ENCODE data around the gene CHL1. TPM values are rescaled to one million over a fixed set of nuclear protein-coding genes. Genes with fewer than 3 reads are reported as not detected.

Gene CHL1
- total RNA-seq, 1 donor from 2014 or later, result 9.9 TPM

DNA sequence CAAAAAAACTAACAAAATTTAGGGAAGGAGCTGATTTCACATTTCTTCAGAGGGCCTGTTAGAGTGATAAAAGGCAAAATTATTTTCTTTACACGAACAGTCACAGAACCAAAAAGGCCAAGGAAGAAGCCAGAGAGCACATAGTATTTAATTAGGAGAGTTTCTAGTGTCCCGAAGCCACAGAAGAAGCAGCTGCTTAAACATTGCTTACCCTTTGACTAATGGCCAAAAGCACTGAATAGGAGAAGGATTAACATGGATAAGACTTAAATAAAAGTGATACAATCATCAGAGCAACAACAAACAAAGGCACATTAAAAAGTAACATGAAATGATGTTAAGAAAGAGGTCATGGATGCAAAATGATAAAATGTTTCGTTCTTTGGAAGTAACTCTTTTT is 98.6 kb downstream of the CHL1 start:
- Histone ChIP-seq H3K36me3 (ENCODE audit: control insufficient read depth in 3 of 3, insufficient read depth in 3 of 3, low read length in 3 of 3) (no peaks in the 10 kb centered on the region), H3K4me3 (ENCODE audit: low read length in 3 of 3) (no peak overlapping the region), H3K9ac (ENCODE audit: low read depth in 1 of 3, low read length in 3 of 3) (no peak overlapping the region), H3K27ac (ENCODE audit: low read depth, low read length) (no peak overlapping the region), H3K9me3 (ENCODE audit: control insufficient read depth in 3 of 3, low read length in 3 of 3) (no peaks in the 10 kb centered on the region), H3K27me3 (ENCODE audit: control insufficient read depth in 3 of 3, insufficient read depth in 3 of 3, low read length in 3 of 3) (no peaks in the 10 kb centered on the region), H3K4me1 (ENCODE audit: control insufficient read depth in 3 of 3, insufficient read depth in 3 of 3, low read length in 3 of 3) (no peaks in the 10 kb centered on the region)

DNA sequence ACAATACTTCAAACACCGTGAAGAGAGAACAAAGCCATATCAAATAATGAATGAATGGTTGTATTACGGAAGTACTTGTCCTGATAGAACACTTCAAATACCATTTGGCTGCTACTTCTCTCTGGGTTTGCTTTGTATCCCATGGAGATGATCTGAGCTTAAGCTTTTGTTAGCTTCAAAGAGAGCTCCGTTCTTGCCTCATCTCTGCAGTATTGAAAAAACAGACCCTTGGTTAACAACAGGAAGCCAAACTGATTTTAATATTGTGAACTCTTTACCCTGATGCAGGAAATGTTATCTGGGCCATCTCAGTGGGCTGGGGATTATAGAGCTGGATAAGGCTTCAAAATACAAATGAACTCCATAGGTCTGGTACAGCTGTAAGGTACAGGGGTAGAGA is 101.0 kb downstream of the CHL1 start:
- H3K27me3 ChIP-seq (ENCODE audit: control insufficient read depth in 3 of 3, insufficient read depth in 3 of 3, low read length in 3 of 3), result no peaks in the 10 kb centered on the region
- H3K4me1 ChIP-seq (ENCODE audit: control insufficient read depth in 3 of 3, insufficient read depth in 3 of 3, low read length in 3 of 3), result no peaks in the 10 kb centered on the region
- no peak overlapping the region for H3K4me3 ChIP-seq (ENCODE audit: low read length in 3 of 3)
- H3K27ac ChIP-seq (ENCODE audit: low read depth, low read length), result no peak overlapping the region
- H3K9ac ChIP-seq (ENCODE audit: low read depth in 1 of 3, low read length in 3 of 3), result no peak overlapping the region
- no peaks in the 10 kb centered on the region for H3K9me3 ChIP-seq (ENCODE audit: control insufficient read depth in 3 of 3, low read length in 3 of 3)
- no peaks in the 10 kb centered on the region for H3K36me3 ChIP-seq (ENCODE audit: control insufficient read depth in 3 of 3, insufficient read depth in 3 of 3, low read length in 3 of 3)

DNA sequence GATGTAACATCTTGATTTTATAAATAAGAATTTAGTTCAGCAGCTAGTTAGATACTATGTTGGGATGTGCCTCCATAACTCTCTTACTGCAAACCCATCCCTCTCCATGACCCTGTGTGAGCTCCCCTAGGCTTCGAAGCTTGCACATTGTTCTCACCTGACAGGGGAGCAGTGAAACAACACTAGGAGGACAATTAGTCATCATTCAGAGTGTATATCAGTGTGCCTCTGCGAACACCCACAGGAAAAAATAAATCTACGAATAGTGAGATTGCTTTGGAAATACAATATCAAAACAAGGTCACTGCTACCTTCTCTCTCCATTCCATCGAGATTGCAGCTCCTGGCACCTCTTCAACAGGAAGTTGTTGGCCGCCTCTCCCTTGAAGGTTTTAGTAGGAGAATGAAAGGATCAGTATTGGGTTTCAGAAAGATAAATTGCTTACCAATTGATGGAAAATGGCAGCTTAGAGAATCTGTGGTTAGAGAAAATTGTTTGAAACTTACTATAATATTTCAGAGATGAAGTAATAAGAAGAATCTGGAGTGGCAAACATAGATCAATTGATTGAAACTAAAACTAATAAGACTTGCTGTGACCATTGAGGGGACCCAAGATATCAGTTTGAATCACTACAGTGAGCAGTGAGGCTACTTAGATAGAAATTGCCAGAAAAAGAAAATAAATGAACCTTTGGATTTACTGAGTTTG is 103.2 kb downstream of the CHL1 start:
- H3K4me3 ChIP-seq (ENCODE audit: low read length in 3 of 3), result no peak overlapping the region
- H3K4me1 ChIP-seq (ENCODE audit: control insufficient read depth in 3 of 3, insufficient read depth in 3 of 3, low read length in 3 of 3), result no peaks in the 10 kb centered on the region
- no peaks in the 10 kb centered on the region for H3K36me3 ChIP-seq (ENCODE audit: control insufficient read depth in 3 of 3, insufficient read depth in 3 of 3, low read length in 3 of 3)
- no peak overlapping the region for H3K9ac ChIP-seq (ENCODE audit: low read depth in 1 of 3, low read length in 3 of 3)
- H3K9me3 ChIP-seq (ENCODE audit: control insufficient read depth in 3 of 3, low read length in 3 of 3), result no peaks in the 10 kb centered on the region
- H3K27me3 ChIP-seq (ENCODE audit: control insufficient read depth in 3 of 3, insufficient read depth in 3 of 3, low read length in 3 of 3), result no peaks in the 10 kb centered on the region
- H3K27ac ChIP-seq (ENCODE audit: low read depth, low read length), result no peak overlapping the region

DNA sequence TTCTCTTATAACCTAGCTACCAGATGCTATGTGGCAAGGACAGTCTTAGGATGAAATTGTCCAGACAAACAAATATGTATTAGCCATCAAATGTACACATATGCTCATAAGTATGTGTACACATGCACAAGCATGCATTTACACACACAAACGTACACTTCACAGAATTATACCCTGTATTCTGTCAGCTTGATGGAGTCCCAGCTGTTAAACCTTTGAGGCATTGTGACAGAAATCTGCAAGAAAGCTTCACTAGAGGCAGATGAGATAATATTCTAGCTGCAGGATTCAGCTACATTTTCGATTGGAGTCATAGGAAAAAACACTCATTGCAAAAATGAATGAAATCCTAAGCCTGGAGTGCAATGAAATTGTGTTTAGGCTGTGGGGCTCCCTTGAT is 110.6 kb downstream of the CHL1 start:
- Histone ChIP-seq H3K9me3 (ENCODE audit: control insufficient read depth in 3 of 3, low read length in 3 of 3) (no peaks in the 10 kb centered on the region), H3K27me3 (ENCODE audit: control insufficient read depth in 3 of 3, insufficient read depth in 3 of 3, low read length in 3 of 3) (no peaks in the 10 kb centered on the region), H3K27ac (ENCODE audit: low read depth, low read length) (no peak overlapping the region), H3K36me3 (ENCODE audit: control insufficient read depth in 3 of 3, insufficient read depth in 3 of 3, low read length in 3 of 3) (no peaks in the 10 kb centered on the region), H3K4me3 (ENCODE audit: low read length in 3 of 3) (no peak overlapping the region), H3K4me1 (ENCODE audit: control insufficient read depth in 3 of 3, insufficient read depth in 3 of 3, low read length in 3 of 3) (no peaks in the 10 kb centered on the region), H3K9ac (ENCODE audit: low read depth in 1 of 3, low read length in 3 of 3) (no peak overlapping the region)

DNA sequence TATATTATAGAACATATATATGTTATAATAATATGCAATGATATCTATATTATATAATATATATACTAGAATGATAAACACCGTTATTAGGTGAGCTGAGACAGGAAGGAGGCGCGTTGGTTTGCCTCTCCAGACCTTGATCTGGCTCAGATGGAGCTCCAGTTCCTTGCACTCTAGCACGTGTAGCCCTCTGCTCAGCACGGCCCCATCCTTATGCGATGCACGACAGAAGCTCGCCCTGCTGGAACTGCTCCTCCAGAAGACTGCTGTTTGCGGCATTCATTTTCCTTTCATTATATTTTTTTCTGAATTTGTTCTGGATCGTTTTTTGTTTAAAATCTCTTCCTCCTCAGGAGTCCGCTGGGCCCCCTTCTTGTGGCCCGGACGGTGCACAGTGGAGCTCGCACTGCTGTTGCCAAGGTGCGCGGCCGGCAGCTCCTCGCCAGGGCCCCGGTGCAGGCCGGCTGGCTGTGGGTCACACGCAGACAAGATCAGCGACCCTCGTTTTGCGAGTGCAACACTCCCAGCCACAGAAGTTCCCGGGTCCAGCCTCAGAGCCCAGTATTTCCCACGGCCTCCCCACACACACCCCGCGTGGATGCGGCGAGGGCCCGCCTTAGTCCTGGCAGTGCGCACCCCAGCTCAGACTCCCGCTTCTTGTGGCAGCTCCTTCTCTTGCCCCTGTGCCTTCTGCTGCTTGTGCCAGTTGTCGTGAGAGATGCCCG is 112.2 kb downstream of the CHL1 start:
- Histone ChIP-seq H3K4me3 (ENCODE audit: low read length in 3 of 3) (no peak overlapping the region), H3K36me3 (ENCODE audit: control insufficient read depth in 3 of 3, insufficient read depth in 3 of 3, low read length in 3 of 3) (no peaks in the 10 kb centered on the region), H3K27me3 (ENCODE audit: control insufficient read depth in 3 of 3, insufficient read depth in 3 of 3, low read length in 3 of 3) (no peaks in the 10 kb centered on the region), H3K27ac (ENCODE audit: low read depth, low read length) (no peak overlapping the region), H3K9ac (ENCODE audit: low read depth in 1 of 3, low read length in 3 of 3) (no peak overlapping the region), H3K4me1 (ENCODE audit: control insufficient read depth in 3 of 3, insufficient read depth in 3 of 3, low read length in 3 of 3) (no peaks in the 10 kb centered on the region), H3K9me3 (ENCODE audit: control insufficient read depth in 3 of 3, low read length in 3 of 3) (no peaks in the 10 kb centered on the region)

DNA sequence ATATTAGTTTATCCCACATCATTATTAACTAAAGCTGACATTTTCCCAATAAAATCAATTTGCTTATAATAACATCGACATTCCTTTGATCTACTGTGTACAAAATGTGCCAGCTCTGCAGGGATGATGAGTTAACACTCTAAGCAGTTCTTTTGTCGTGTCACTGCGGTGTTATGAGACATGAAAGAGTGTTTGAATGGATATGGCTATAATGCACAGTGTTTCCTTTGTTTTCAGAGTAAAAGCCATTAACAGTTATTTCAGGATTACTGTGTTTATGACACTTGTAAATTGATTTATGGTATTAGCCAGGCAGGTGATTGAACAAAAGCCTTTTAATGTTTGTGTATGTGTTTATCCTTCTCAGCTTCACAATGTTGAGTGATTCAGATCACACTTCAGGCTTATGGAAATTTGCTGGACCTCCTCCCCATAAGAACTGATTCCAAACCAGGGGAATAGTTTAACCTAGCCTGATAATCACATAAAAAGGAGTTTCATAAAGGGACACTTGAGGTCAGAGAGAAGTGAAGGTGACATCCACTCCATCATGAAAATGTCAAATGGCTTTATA is 115.7 kb downstream of the CHL1 start:
- Histone ChIP-seq H3K4me1 (ENCODE audit: control insufficient read depth in 3 of 3, insufficient read depth in 3 of 3, low read length in 3 of 3) (no peaks in the 10 kb centered on the region), H3K4me3 (ENCODE audit: low read length in 3 of 3) (no peak overlapping the region), H3K27ac (ENCODE audit: low read depth, low read length) (no peak overlapping the region), H3K9ac (ENCODE audit: low read depth in 1 of 3, low read length in 3 of 3) (no peak overlapping the region), H3K9me3 (ENCODE audit: control insufficient read depth in 3 of 3, low read length in 3 of 3) (no peaks in the 10 kb centered on the region), H3K27me3 (ENCODE audit: control insufficient read depth in 3 of 3, insufficient read depth in 3 of 3, low read length in 3 of 3) (no peaks in the 10 kb centered on the region), H3K36me3 (ENCODE audit: control insufficient read depth in 3 of 3, insufficient read depth in 3 of 3, low read length in 3 of 3) (no peaks in the 10 kb centered on the region)

DNA sequence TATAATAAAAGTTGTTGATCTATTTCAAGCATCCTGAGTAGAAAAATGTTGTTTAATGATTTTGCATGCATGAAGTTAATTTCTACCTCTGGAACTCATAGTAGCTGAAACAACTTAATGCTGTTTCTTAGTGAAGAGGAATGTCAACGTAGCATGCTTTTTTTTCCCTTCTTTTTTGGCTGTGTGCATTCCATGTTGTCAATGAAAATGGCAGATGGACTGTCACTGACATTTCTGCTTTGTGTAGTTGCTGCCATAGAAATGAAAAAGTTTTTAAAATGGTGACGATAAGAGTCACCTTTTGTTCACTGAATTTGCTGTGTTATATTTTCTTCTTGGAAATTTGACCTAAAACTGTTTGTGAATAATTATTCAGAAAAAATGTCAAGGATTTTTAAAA is 116.3 kb downstream of the CHL1 start:
- Histone ChIP-seq H3K9me3 (ENCODE audit: control insufficient read depth in 3 of 3, low read length in 3 of 3) (no peaks in the 10 kb centered on the region), H3K9ac (ENCODE audit: low read depth in 1 of 3, low read length in 3 of 3) (no peak overlapping the region), H3K27ac (ENCODE audit: low read depth, low read length) (no peak overlapping the region), H3K4me3 (ENCODE audit: low read length in 3 of 3) (no peak overlapping the region), H3K4me1 (ENCODE audit: control insufficient read depth in 3 of 3, insufficient read depth in 3 of 3, low read length in 3 of 3) (no peaks in the 10 kb centered on the region), H3K27me3 (ENCODE audit: control insufficient read depth in 3 of 3, insufficient read depth in 3 of 3, low read length in 3 of 3) (no peaks in the 10 kb centered on the region), H3K36me3 (ENCODE audit: control insufficient read depth in 3 of 3, insufficient read depth in 3 of 3, low read length in 3 of 3) (no peaks in the 10 kb centered on the region)

DNA sequence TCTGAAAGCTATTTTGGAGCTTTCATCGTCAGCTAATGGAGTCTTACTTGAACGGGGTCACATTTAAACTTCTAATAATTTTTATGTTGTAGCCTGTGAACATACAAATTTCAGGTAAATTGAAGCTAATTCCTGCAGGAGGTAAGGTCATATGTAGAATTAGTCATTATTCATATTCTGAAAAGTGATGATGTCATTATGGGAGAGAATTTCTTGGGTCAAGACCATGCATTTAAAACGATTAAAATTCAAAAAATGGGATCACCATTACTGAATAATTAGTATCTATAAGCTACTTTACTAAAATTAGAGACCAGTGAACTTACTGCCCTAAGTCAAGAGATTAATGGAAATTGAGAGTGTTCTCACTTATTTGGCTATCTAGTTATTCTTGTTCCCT is 120.4 kb downstream of the CHL1 start:
- H3K4me3 ChIP-seq (ENCODE audit: low read length in 3 of 3), result no peak overlapping the region
- no peaks in the 10 kb centered on the region for H3K9me3 ChIP-seq (ENCODE audit: control insufficient read depth in 3 of 3, low read length in 3 of 3)
- H3K9ac ChIP-seq (ENCODE audit: low read depth in 1 of 3, low read length in 3 of 3), result no peak overlapping the region
- no peaks in the 10 kb centered on the region for H3K4me1 ChIP-seq (ENCODE audit: control insufficient read depth in 3 of 3, insufficient read depth in 3 of 3, low read length in 3 of 3)
- H3K27ac ChIP-seq (ENCODE audit: low read depth, low read length), result no peak overlapping the region
- no peaks in the 10 kb centered on the region for H3K36me3 ChIP-seq (ENCODE audit: control insufficient read depth in 3 of 3, insufficient read depth in 3 of 3, low read length in 3 of 3)
- H3K27me3 ChIP-seq (ENCODE audit: control insufficient read depth in 3 of 3, insufficient read depth in 3 of 3, low read length in 3 of 3), result no peaks in the 10 kb centered on the region

DNA sequence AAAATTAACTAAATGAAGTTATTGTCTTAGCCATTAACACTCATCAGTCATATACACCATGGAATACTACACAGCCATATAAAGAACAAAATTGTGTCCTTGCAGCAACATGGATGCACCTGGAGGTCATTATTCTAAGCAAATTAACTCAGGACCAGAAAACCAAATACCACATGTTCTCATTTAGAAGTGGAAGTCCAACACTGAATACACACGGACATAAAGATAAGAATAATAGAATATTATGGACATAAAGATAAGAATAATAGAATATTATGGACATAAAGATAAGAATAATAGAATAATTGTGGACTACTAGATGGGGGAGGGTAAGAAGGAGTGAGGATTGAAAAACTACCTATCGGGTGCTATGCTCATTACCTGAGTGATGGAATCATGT is 122.3 kb downstream of the CHL1 start:
- Histone ChIP-seq H3K9ac (ENCODE audit: low read depth in 1 of 3, low read length in 3 of 3) (no peak overlapping the region), H3K36me3 (ENCODE audit: control insufficient read depth in 3 of 3, insufficient read depth in 3 of 3, low read length in 3 of 3) (no peaks in the 10 kb centered on the region), H3K27ac (ENCODE audit: low read depth, low read length) (no peak overlapping the region), H3K4me3 (ENCODE audit: low read length in 3 of 3) (no peak overlapping the region), H3K9me3 (ENCODE audit: control insufficient read depth in 3 of 3, low read length in 3 of 3) (no peaks in the 10 kb centered on the region), H3K27me3 (ENCODE audit: control insufficient read depth in 3 of 3, insufficient read depth in 3 of 3, low read length in 3 of 3) (no peaks in the 10 kb centered on the region), H3K4me1 (ENCODE audit: control insufficient read depth in 3 of 3, insufficient read depth in 3 of 3, low read length in 3 of 3) (no peaks in the 10 kb centered on the region)

DNA sequence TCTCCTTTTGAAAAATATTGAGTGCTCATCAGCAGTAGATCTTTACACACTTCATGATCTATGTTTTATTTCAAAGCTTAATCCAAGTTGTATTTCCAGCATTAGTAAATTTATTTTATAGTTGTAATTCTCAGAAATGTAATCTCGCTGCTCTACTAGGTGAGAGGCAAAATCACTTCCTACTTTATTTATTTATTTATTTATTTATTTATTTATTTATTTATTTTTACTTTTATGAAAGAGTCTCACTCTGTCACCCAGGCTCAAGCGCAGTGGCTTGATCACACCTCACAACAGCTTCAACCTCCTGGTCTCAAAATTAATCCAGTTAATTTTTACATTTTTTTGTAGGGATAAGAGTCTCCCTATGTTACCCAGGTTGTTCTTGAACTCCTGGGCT is 127.9 kb downstream of the CHL1 start:
- Histone ChIP-seq H3K27ac (ENCODE audit: low read depth, low read length) (no peak overlapping the region), H3K36me3 (ENCODE audit: control insufficient read depth in 3 of 3, insufficient read depth in 3 of 3, low read length in 3 of 3) (no peaks in the 10 kb centered on the region), H3K9me3 (ENCODE audit: control insufficient read depth in 3 of 3, low read length in 3 of 3) (no peaks in the 10 kb centered on the region), H3K27me3 (ENCODE audit: control insufficient read depth in 3 of 3, insufficient read depth in 3 of 3, low read length in 3 of 3) (no peaks in the 10 kb centered on the region), H3K9ac (ENCODE audit: low read depth in 1 of 3, low read length in 3 of 3) (no peak overlapping the region), H3K4me3 (ENCODE audit: low read length in 3 of 3) (no peak overlapping the region), H3K4me1 (ENCODE audit: control insufficient read depth in 3 of 3, insufficient read depth in 3 of 3, low read length in 3 of 3) (no peaks in the 10 kb centered on the region)
